Inflammatory macrophage (primary cell): ENCODE results near the gene CYTH1.

Experiments used
- DNase-seq, 2 donors: peaks; one replicate each; pipeline ENCODE4 v3.0.0-alpha.2; 2020 to 2022
- total RNA-seq, 18 experiments: gene quantifications; one replicate each; lab custom pipeline; 2026; ENCODE audit warnings: mixed read lengths in 6 of 18, inconsistent platforms in 2 of 18; lab: John Stamatoyannopoulos, UW

CYTH1 gene
- 116 to 434 (median 220) reads per million in 18 experiments for total RNA-seq

- DNase-seq, result no peak
Observed at GRCh38 chr17:78781893-78782304, at the start of gene CYTH1. TSS of gene CYTH1 (minus strand) at chr17:78782273. CDS start at chr17:78782223, 50 bp downstream.

GRCh38 chr17:78829477-78829876 lies 47.4 kb upstream of the CYTH1 start:
- no peak for DNase-seq

GRCh38 chr17:78828470-78829185 lies 46.6 kb upstream of the CYTH1 start:
- peak in 1 of 2 donors; percentile 26 for DNase-seq

- peak; percentile 77 to 86 for DNase-seq
Observed at GRCh38 chr17:78826836-78827509, 44.9 kb upstream of the CYTH1 start.

- peak; percentile 67 to 86 for DNase-seq
Observed at GRCh38 chr17:78826421-78826820, 44.3 kb upstream of the CYTH1 start.

- no peak for DNase-seq
Observed at GRCh38 chr17:78825696-78826095, 43.6 kb upstream of the CYTH1 start.

- no peak for DNase-seq
Observed at GRCh38 chr17:78824240-78824639, 42.2 kb upstream of the CYTH1 start.

GRCh38 chr17:78823282-78824046 lies 41.4 kb upstream of the CYTH1 start:
- no peak for DNase-seq

- no peak for DNase-seq
Observed at GRCh38 chr17:78822552-78822951, 40.5 kb upstream of the CYTH1 start.

GRCh38 chr17:78821961-78822360 lies 39.9 kb upstream of the CYTH1 start:
- no peak for DNase-seq

GRCh38 chr17:78820841-78821240 lies 38.8 kb upstream of the CYTH1 start:
- no peak for DNase-seq

- no peak for DNase-seq
Observed at GRCh38 chr17:78819806-78820792, 38.0 kb upstream of the CYTH1 start.

GRCh38 chr17:78819402-78819801 lies 37.3 kb upstream of the CYTH1 start:
- no peak for DNase-seq

- no peak for DNase-seq
Observed at GRCh38 chr17:78818932-78819331, 36.9 kb upstream of the CYTH1 start.

GRCh38 chr17:78818152-78818846 lies 36.2 kb upstream of the CYTH1 start:
- DNase-seq, result no peak

- no peak for DNase-seq
Observed at GRCh38 chr17:78817123-78817522, 35.0 kb upstream of the CYTH1 start.

- DNase-seq, result no peak
Observed at GRCh38 chr17:78815696-78816095, 33.6 kb upstream of the CYTH1 start.

GRCh38 chr17:78812855-78813254 lies 30.8 kb upstream of the CYTH1 start:
- DNase-seq, result no peak

GRCh38 chr17:78808163-78808562 lies 26.1 kb upstream of the CYTH1 start:
- no peak for DNase-seq

GRCh38 chr17:78806451-78806850 lies 24.4 kb upstream of the CYTH1 start:
- DNase-seq, result peak; percentile 64 to 79

GRCh38 chr17:78805301-78805700 lies 23.2 kb upstream of the CYTH1 start:
- DNase-seq, result no peak
